Measurements from ENCODE around the gene BDH1. TPM values are rescaled to one million over a fixed set of nuclear protein-coding genes. Genes with fewer than 3 reads are reported as not detected.

Gene BDH1
- total RNA-seq, 2 donors from 2014 or later: 32.5 to 49.0 TPM

- no peaks in the 10 kb centered on the region for H3K36me3 ChIP-seq (ENCODE audit: control insufficient read depth, insufficient read depth, low read length)
- Mint-ChIP-seq H3K9me3 (no peaks in the 10 kb centered on the region), H3K4me3 (no peak overlapping the region), H3K27ac (no peak overlapping the region), H3K4me1 (peaks cover 14% of the 10 kb centered on the region), H3K36me3 (ENCODE audit: low read depth) (no peaks in the 10 kb centered on the region), H3K27me3 (ENCODE audit: insufficient read depth) (no peaks in the 10 kb centered on the region)
- H3K9ac ChIP-seq (ENCODE audit: extremely low read depth, low read length, poor library complexity, severe bottlenecking): no peak overlapping the region
- no peak for TF ChIP-seq CTCF (conservative IDR thresholded peaks at IDR 0.05)
- peaks cover 1% of the 10 kb centered on the region for H3K4me1 ChIP-seq (ENCODE audit: control insufficient read depth, insufficient read depth, low read length)
- WGBS, 2 experiments (ENCODE audit: insufficient coverage in 1 of 2, insufficient read length in 1 of 2): 91 to 97% methylated on average over 3 to 5 of the region's 5 CpGs
- H3K4me3 ChIP-seq (ENCODE audit: low read length): no peak overlapping the region
- no peaks in the 10 kb centered on the region for H3K27me3 ChIP-seq (ENCODE audit: control insufficient read depth, insufficient read depth, low read length, poor library complexity, severe bottlenecking)
- H3K9me3 ChIP-seq (ENCODE audit: control insufficient read depth, low read length): no peaks in the 10 kb centered on the region
- H3K27ac ChIP-seq (ENCODE audit: low read depth, low read length): no peak overlapping the region
- DNase-seq: no peak
Measured at GRCh38 chr3:197485143-197485542, 70.6 kb downstream of the BDH1 start.

- no peaks in the 10 kb centered on the region for H3K27me3 Mint-ChIP-seq (ENCODE audit: insufficient read depth)
- H3K9me3 ChIP-seq (ENCODE audit: control insufficient read depth, low read length): no peaks in the 10 kb centered on the region
- no peaks in the 10 kb centered on the region for H3K4me1 ChIP-seq (ENCODE audit: control insufficient read depth, insufficient read depth, low read length)
- no peak overlapping the region for H3K9ac ChIP-seq (ENCODE audit: extremely low read depth, low read length, poor library complexity, severe bottlenecking)
- no peaks in the 10 kb centered on the region for H3K36me3 Mint-ChIP-seq (ENCODE audit: low read depth)
- no peaks in the 10 kb centered on the region for H3K27me3 ChIP-seq (ENCODE audit: control insufficient read depth, insufficient read depth, low read length, poor library complexity, severe bottlenecking)
- DNase-seq: no peak
- H3K4me3 ChIP-seq (ENCODE audit: low read length): no peak overlapping the region
- H3K4me1 Mint-ChIP-seq: peaks cover 14% of the 10 kb centered on the region
- WGBS, 2 experiments (ENCODE audit: insufficient coverage in 1 of 2, insufficient read length in 1 of 2): 84 to 94% methylated on average over 8 to 12 of the region's 12 CpGs
- no peak overlapping the region for H3K4me3 Mint-ChIP-seq
- no peaks in the 10 kb centered on the region for H3K36me3 ChIP-seq (ENCODE audit: control insufficient read depth, insufficient read depth, low read length)
- no peak for TF ChIP-seq CTCF (conservative IDR thresholded peaks at IDR 0.05)
- no peak overlapping the region for H3K27ac ChIP-seq (ENCODE audit: low read depth, low read length)
- H3K27ac Mint-ChIP-seq: no peak overlapping the region
- H3K9me3 Mint-ChIP-seq: no peaks in the 10 kb centered on the region
Measured at GRCh38 chr3:197484204-197484901, 71.4 kb downstream of the BDH1 start.

DNA sequence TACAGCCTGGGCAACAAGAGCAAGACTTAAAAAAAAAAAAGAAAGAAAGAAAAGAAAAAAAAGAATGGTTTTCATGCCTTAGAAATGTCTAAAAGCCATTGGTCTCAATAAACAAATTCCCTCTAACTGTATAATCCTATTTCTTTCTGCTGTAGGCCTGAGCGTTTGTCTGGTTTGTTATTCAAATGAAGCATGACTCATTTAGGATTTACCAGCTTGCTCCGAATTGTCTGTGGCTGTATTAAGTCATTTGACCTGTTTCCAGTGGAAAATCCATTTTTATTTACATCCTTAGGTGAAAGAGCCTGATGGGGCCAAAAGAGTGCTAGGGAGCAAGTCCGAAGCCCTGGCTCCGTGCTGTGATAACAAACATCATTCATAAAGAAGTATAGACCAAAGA, 73.8 kb downstream of the BDH1 start:
- 40% methylated on average over 3 to 4 of the region's 4 CpGs for WGBS, 2 experiments (ENCODE audit: insufficient coverage in 1 of 2, insufficient read length in 1 of 2)
- Histone ChIP-seq H3K36me3 (ENCODE audit: control insufficient read depth, insufficient read depth, low read length) (no peaks in the 10 kb centered on the region), H3K9me3 (ENCODE audit: control insufficient read depth, low read length) (no peaks in the 10 kb centered on the region), H3K9ac (ENCODE audit: extremely low read depth, low read length, poor library complexity, severe bottlenecking) (no peak overlapping the region), H3K27ac (ENCODE audit: low read depth, low read length) (no peak overlapping the region), H3K4me3 (ENCODE audit: low read length) (no peak overlapping the region), H3K4me1 (ENCODE audit: control insufficient read depth, insufficient read depth, low read length) (no peaks in the 10 kb centered on the region), H3K27me3 (ENCODE audit: control insufficient read depth, insufficient read depth, low read length, poor library complexity, severe bottlenecking) (no peaks in the 10 kb centered on the region)
- H3K27me3 Mint-ChIP-seq (ENCODE audit: insufficient read depth): no peaks in the 10 kb centered on the region
- no peaks in the 10 kb centered on the region for H3K36me3 Mint-ChIP-seq (ENCODE audit: low read depth)
- H3K4me3 Mint-ChIP-seq: no peak overlapping the region
- TF ChIP-seq CTCF (conservative IDR thresholded peaks at IDR 0.05): no peak
- peaks cover 14% of the 10 kb centered on the region for H3K4me1 Mint-ChIP-seq
- no peak for DNase-seq
- no peaks in the 10 kb centered on the region for H3K9me3 Mint-ChIP-seq
- peak overlapping the region; percentile 84 for H3K27ac Mint-ChIP-seq

Data from endodermal cell (in vitro differentiated cells).